ENCODE measurements around the gene LTA.

Gene LTA

GRCh38 chr6:31572041-31572911, at the start of gene LTA:
Gene LTA (plus strand): TSS chr6:31572289. CDS start chr6:31572743, 454 bp downstream.
- DNase-seq: no peak

GRCh38 chr6:31525553-31525931, 46.5 kb upstream of the LTA start:
- DNase-seq: no peak

DNA sequence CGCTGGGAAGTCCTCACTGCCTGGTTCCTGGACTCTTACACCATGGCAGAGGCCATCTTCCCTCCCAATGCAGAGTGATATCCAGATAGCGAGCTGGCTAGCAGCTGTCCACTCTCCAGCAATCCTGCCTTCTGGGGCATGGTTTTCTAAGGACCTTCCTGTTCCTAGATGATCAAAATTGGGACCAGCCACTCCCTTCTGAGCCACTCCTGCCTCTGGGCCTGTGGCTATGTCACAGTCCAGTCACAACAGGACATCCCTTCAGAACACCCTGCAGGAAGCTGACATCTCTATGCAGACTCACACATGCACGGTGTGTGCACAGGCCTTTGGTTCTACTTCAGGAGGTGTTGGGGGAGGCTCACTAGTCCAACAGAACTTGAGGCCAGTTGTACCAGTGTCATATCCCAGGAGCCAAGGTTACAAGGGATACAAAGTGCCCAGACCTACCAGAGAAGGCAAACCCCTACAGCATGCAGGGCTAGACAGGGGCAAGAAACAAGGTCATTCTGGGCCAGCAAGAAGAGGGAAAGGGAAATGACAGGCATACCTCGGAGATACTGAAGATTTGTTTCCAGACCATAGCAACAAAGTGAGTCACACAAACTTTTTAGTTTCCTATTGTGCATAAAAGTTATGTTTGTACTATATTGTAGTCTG, 46.0 kb upstream of the LTA start:
- no peak for DNase-seq

GRCh38 chr6:31528307-31528777, 43.7 kb upstream of the LTA start:
- DNase-seq: peak; percentile 10

DNA sequence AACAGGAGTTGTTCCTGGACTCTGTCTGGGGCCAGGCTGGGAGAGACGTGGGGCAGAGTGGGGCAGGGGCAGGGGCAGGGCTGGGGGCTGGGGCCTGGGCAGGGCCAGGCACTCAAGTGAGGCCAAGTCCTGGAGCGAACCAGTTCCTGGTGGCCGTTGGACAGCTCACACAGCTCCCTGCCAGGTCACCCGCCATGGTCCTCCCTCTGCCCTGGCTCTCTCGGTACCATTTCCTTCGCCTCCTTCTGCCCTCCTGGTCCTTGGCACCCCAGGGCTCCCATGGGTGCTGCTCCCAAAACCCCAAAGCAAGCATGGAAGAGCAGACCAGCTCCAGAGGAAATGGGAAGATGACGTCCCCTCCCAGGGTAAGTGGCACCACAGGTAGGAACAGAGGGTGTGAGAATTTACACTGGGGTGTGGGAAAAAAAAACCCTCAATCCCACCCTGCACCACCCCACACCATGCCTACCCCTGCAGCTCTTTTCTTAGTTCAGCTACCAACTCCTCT, 43.2 kb upstream of the LTA start, which contains the start of gene MCCD1:
MCCD1 (plus strand) TSS at position 142 of the 508 bp plus-strand sequence; CDS start at position 195, 53 bp downstream.
- no peak for DNase-seq

GRCh38 chr6:31529329-31530150, 42.5 kb upstream of the LTA start:
- no peak for DNase-seq

DNA sequence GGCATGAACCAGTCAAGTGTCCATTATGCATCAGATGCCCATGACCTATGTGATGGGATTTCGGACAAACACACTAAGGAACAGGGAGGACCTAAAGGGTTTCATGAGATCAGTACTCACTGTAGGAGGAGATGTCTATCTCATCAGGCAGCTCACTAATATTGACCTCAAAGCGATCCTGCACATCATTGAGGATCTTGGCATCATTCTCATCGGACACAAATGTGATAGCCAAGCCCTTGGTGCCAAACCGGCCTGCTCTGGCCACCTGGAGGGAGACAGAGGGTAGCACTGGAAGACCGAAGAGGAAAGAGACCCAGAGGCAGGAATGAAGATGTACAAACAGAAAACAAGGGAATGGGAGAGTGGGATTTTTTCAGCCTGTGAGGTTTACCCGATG, 41.4 kb upstream of the LTA start:
- DNase-seq: no peak

DNA sequence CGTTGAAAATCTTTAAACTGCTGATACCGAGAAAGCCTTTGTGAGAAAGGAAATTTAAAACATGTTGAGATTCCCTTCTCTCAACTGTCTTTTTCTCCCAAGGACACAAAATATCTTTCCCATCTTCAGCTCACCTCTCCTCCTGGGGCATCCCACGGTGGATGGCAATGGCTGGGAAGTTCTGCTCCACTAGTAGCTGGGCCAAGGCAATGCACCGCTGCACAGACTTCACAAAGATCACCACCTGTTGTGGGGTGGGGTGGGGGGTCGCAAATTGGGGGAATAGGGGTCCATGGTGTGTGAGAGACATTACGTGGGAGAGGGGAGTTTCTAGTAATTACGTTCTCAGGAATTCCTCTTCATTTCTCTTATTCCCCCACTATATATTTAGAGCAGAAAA, 40.9 kb upstream of the LTA start:
- DNase-seq: no peak

DNA sequence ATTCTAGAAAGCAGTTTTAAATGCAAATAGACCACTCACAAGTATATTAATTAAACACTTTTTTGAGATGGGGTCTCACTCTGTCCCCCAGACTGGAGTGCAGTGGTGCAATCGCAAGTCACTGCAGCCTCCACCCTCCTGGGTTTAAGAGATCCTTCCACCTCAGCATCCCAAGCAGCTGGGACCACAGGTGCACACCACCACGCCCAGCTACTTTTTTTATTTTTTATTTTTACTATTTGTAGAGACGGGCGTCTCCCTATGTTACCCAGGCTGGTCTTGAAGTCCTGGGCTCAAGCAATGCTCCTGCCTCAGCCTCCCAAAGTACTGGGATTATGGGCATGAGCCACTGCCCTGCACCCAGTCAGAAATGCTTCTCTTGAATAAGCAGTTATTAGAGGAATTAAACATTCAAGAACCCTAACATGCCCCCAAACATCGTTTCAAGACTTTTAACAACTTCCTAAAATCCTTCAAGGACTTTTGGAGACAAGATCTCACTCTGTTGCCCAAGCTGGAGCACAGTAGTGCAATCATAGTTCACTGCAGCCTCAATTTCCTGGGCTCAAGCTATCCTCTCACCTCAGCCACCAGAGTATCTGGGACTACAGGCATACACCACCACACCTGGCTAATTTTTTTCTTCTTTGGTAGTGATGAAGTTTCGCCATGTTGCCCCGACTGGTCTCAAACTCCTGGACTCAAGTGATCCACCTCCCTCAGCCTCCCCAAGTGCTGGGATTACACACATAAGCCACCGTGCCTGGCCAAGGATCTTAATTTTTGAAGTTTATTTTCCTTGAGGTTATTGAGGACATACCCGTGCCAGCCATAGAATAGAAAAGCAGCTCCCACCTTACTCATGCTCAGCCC, 40.1 kb upstream of the LTA start:
- DNase-seq: no peak

DNA sequence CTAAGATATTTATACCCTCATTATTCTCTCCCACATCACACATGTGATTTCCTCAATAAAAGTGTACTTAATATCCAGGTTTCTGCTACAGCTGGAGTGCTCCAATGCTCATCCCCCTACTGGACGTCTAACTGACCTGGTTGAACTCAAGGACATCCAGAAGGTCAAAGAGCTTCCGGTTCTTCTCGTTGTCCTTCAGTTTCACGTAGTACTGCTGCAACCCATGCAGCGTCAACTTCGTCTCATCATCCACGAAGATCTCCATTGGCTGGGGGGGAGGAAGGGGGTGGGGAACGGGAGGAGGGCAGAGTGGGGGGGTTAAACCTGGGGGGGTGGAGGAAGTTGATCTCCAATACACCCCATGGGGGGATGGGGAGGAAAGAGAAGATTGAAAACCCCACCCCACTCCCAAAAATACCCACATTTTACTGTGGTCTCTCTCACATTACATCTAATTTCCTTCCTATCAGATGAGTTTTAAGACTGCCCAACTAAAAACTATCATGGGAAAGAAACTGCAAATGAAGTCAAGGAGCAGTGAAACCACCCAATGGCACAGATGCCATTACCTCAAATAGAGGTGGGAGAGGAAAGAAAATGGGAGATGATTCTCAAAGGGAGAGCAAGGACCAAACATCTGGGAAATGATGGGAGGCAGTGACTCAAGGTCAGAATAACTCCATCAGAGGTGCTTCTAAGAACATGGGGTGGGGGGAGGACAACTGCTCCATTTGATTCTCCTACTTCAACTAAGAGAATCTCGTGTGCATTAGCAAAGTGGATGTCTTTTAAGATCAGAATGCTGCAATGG, 39.2 kb upstream of the LTA start:
- no peak for DNase-seq

DNA sequence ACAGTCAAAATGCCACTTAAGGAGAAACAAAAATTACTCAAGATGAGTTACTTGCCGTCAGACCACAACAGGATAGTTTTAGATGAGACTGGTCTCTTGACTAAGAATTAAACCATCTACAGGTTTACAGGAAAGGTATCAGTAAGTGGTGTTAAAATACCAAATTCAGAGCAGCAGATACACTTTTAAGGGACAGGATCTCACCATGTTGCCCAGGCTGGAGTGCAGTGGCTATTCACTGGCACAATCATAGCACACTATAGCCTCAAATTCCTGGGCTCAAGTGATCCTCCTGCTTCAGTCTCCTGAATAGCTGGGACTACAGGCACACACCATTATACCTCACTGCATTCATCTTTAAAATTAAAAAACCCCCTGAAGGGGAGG, 38.6 kb upstream of the LTA start:
- DNase-seq: no peak

DNA sequence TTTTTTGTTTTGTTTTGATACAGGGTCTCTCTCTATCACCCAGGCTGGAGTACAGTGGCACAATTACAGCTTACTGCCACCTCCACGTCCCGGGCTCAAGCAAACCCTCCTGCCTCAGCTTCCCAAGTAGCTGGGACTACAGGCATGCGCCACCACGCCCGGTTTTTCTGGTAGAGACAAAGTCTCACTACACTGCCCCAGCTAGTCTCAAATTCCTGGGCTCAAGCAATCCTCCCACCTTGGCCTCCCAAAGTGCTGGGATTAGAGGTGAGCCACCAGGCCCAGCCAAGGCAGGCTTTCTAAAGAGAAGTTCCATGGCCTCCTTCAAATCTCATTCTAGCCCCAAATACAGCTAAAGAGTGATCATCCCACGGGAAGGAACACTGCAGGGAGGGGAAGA, 38.1 kb upstream of the LTA start:
- no peak for DNase-seq

- DNase-seq: no peak
Observed at GRCh38 chr6:31534521-31535040, 37.5 kb upstream of the LTA start.

- no peak for DNase-seq
Observed at GRCh38 chr6:31535538-31536324, 36.4 kb upstream of the LTA start.

DNA sequence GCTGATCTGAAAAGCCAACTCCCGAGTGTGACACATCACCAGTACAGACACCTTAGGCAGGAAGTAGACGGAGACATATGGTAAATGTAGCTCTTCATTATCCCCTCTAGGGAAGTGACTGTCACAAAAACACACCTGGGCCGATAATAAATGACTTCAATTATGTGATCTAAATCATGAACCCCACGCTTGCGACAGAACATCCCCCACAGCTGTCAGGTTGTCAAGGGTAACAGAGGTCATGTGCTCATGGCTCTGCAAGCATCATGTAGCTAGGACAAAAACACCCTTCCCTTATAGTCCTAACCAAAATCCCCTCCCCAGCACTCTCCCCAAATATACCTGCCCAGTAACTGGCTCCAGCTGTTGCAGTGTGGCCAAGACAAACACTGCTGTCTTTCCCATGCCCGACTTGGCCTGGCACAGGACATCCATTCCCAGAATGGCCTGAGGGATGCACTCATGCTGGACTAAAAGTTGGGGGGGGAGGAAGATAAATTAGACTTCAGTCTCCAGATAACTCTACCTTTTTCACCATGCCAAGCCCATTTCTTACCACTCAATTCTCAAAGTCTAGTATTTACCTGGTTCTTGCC, 33.2 kb upstream of the LTA start:
- DNase-seq: no peak

- DNase-seq: no peak
Observed at GRCh38 chr6:31540640-31541039, 31.4 kb upstream of the LTA start.

DNA sequence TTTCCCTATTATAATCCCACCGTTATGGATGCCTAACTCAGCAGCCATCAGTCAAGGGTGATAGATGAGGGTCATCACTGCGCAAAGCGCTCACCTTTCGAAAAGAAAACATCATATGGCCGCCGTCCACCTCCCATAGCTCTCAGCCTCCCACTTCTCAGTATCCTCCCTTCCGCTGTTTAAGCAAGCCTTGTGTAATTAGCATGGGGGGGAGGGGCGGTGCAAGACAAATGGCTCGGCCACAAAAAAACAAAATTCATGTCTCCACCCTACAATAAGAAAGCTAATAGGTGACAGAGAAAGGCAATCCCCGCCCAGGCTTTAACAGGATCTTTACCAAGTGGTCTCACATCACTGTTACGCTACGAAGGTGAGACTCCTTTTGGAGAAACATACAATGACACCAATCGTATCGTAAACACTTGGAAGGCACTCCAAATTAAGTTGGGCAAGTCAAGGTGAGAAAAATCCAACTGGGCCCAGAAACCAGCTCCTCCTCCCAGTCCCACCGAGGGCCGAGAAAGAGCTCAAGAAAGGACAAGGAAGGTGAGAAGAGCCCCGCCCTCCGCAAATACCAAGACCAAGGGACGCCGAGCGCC, 30.9 kb upstream of the LTA start:
- peak; percentile 8 for DNase-seq

DNA sequence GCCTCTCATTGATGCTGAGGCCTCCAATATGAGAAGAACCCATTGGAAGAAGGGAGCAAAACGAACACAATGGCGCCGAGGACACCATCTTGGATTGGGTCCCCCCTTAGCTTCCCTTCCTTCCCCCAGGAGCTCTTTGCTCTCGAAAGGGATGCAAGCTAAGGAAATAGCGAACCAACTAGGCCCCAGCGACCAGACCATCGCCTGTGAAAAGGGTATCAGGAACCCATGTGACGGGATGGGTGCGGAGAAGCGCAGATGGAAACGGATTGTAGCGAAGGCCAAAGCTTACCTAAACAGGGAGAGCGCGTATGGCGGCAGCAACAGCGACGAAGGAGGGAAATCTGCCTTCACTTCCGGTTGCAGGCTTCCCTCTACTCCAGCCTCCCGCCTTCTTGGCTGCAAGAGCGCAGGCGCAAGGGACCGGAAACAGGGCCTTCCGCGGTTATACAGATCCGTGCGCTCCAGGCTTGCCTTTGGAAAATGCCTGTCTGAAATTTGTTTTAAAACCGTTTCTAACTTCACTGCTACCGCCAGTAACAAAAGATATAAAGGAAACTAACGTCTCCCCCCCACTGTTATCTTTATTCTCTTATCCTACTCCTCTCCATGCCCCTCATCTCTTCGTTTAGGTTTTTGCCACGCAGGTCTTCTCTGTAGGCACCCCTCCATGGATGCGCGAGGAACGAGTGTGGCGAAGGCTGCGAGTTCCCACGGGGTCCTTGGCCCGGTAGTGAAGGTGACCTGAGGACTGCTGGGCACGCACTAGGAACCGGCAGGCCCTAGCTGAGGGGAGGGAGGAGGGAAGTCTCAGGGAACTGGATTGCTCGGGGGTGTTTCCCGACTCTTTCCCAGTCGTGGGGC, 30.2 kb upstream of the LTA start, which contains the start of gene DDX39B:
DDX39B (minus strand) TSS at position 346 of the 864 bp plus-strand sequence. CDS start 1,471 bp downstream, outside the sequence.
- peak; percentile 89 for DNase-seq

Measured in DMS 273 treated with DMSO at 0.1 percent for 48 hours (cell line).